HAP-1 (cell line): ENCODE measurements around the gene USP38.
"Not testable (repeated sequence)": the region's sequence is repeated elsewhere in the genome, so short reads cannot be mapped to it uniquely, and the experiment has no call there.

ENCODE experiments used
- DNase-seq, 2 experiments: peaks; one replicate each; pipeline ENCODE4 v3.0.0-alpha.2; 2016 to 2020; ENCODE audit warnings: low spot score in 2 of 2
- H3K27me3 ChIP-seq: fragments of 250-450 bp; sonication (Bioruptor Pico); 2 replicates; pipeline ENCODE4 v1.5.1; 2020; ENCODE audit warnings: low read depth, mild to moderate bottlenecking, moderate library complexity
- H3K36me3 ChIP-seq: fragments of 250-450 bp; sonication (Bioruptor Pico); replicated peaks from 2 replicates; pipeline ENCODE4 v1.5.1; 2020; ENCODE audit warnings: mild to moderate bottlenecking
- H3K4me1 ChIP-seq: fragments of 250-450 bp; sonication (Bioruptor Pico); 2 replicates; pipeline ENCODE4 v1.5.1; 2020; ENCODE audit warnings: mild to moderate bottlenecking
- H3K4me3 ChIP-seq: fragments of 250-450 bp; sonication (Bioruptor Pico); 2 replicates; pipeline ENCODE4 v1.5.1; 2020; ENCODE audit warnings: mild to moderate bottlenecking, moderate library complexity
- H3K9me3 ChIP-seq: fragments of 250-450 bp; sonication (Bioruptor Pico); 2 replicates; pipeline ENCODE4 v1.5.1; 2020; ENCODE audit warnings: mild to moderate bottlenecking, moderate library complexity
- in situ Hi-C: fragments of 300-500 bp; cut with MboI; formaldehyde crosslinking; loops from 3 replicates; pipeline ENCODE4 v1.14.3; 2020; ENCODE audit warnings: low sequenced_read_pairs, inconsistent platforms, mixed read lengths

USP38 gene, protein sequence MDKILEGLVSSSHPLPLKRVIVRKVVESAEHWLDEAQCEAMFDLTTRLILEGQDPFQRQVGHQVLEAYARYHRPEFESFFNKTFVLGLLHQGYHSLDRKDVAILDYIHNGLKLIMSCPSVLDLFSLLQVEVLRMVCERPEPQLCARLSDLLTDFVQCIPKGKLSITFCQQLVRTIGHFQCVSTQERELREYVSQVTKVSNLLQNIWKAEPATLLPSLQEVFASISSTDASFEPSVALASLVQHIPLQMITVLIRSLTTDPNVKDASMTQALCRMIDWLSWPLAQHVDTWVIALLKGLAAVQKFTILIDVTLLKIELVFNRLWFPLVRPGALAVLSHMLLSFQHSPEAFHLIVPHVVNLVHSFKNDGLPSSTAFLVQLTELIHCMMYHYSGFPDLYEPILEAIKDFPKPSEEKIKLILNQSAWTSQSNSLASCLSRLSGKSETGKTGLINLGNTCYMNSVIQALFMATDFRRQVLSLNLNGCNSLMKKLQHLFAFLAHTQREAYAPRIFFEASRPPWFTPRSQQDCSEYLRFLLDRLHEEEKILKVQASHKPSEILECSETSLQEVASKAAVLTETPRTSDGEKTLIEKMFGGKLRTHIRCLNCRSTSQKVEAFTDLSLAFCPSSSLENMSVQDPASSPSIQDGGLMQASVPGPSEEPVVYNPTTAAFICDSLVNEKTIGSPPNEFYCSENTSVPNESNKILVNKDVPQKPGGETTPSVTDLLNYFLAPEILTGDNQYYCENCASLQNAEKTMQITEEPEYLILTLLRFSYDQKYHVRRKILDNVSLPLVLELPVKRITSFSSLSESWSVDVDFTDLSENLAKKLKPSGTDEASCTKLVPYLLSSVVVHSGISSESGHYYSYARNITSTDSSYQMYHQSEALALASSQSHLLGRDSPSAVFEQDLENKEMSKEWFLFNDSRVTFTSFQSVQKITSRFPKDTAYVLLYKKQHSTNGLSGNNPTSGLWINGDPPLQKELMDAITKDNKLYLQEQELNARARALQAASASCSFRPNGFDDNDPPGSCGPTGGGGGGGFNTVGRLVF

DNA sequence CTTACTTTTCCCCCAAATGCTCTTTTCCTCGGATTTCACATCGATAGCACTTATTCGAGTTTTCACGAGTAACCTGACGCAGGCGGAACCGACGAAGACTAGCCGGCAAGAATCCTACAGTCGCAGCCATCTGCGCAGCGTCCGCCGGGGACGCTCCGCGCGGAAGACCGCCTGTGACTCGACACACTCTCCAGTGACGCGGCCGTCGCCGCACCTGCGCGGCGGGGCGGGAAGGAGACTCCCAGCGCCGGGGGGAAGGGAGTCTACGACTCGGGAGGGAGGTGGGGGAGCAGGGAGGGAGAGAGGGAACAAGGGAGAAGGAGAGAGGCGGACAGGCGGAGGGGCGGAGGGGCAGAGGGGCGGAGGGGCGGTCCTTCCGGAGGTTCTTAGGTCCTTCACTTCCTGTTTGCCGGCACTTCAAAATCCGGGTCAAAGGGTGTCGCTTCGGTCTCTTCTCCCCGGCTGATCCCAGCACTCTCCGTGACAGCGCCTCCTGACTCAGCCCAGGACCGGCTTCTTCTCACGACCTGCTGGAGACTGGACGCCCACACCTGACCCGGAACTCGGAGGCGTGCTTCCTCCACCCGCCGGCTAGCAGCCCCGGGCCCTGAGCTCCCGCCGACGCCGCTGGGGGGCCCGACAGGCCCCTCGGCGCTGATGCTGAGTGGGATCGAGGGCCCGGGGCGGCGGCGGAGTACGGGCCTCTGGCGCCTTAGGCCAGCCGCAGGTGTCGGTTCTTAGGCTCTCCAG, at the start of gene USP38:
Gene USP38 (plus strand): TSS at position 415 of the 750 bp plus-strand sequence. CDS start 534 bp downstream, outside the sequence.
- H3K36me3 ChIP-seq: peaks cover 15% of the 10 kb centered on the region
- DNase-seq: peak; percentile 93 to 95
- H3K4me1 ChIP-seq: peaks cover 33% of the 10 kb centered on the region
- H3K9me3 ChIP-seq: no peaks in the 10 kb centered on the region
- in situ Hi-C loops: loop anchor here (25.0 kb wide), 1 partner anchor 328 kb away; the partner anchor contains the start of gene SMARCA5
- H3K27me3 ChIP-seq: no peaks in the 10 kb centered on the region
- H3K4me3 ChIP-seq: peak within 1 kb of the TSS; percentile 73

DNA sequence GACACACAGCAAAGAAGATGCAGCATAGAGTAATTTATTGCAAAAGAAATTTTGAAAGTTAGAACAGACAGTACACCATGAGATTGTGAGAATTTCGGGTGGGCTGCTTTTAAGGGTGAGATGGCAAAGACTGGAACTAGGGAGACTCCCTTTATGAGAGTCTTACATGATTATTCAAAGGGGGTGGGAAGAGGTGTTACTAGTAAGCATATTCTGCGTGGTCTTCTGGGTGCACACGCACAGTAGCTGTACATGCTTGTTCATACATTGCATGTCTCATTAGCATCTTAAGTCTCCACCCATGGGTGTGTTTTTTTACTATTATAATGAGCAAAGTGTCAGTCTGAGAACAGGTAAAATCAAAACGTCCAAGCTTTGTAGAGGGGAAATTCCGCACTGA, 49.4 kb upstream of the USP38 start:
- Histone ChIP-seq H3K27me3 (peaks cover 5% of the 10 kb centered on the region), H3K4me1 (no peaks in the 10 kb centered on the region), H3K9me3 (no peaks in the 10 kb centered on the region), H3K36me3 (no peaks in the 10 kb centered on the region), H3K4me3 (no peak overlapping the region)
- in situ Hi-C loops: no loop called here
- DNase-seq: no peak

DNA sequence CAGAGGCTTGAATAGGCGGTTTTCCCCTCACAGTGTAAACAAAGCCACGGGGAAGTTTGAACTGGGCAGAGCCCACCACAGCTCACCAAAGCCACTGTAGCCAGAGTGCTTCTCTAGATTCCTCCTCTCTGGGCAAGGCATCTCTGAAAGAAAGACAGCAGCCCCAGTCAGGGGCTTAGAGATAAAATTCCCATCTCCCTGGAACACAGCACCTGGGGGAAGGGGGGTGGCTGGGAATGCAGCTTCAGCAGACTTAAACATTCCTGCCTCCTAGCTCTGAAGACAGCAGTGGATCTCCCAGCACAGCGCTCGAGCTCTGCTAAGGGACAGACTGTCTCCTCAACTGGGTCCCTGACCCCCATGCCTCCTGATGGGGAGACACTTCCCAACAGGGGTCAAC, 44.0 kb upstream of the USP38 start:
- in situ Hi-C loops: no loop called here
- no peaks in the 10 kb centered on the region for H3K9me3 ChIP-seq
- no peak for DNase-seq
- no peak overlapping the region for H3K4me3 ChIP-seq
- no peaks in the 10 kb centered on the region for H3K36me3 ChIP-seq
- peaks cover 5% of the 10 kb centered on the region; the same call in 1 of the 2 replicates for H3K27me3 ChIP-seq
- no peaks in the 10 kb centered on the region for H3K4me1 ChIP-seq

DNA sequence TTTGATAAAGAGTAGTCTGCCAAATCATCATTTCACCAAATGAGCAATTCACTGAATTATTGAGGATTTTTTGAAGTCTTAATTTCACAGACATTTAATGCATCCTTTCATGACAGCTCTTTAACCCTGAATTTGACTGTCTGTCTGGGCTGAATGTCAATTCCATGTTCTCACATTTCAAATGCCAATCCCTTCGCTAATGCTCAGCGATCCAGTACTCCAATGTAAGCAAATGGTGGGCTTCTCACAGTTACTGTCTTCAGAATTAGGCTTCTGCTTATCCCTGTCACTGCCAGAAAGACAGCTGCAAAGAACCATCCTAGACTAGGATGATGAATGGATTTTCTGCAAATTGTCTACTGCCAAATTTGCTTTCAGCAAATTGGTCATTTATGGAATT, 36.2 kb upstream of the USP38 start:
- Histone ChIP-seq H3K9me3 (no peaks in the 10 kb centered on the region), H3K4me3 (no peak overlapping the region), H3K27me3 (no peaks in the 10 kb centered on the region), H3K4me1 (no peaks in the 10 kb centered on the region), H3K36me3 (no peaks in the 10 kb centered on the region)
- in situ Hi-C loops: no loop called here
- DNase-seq: no peak

DNA sequence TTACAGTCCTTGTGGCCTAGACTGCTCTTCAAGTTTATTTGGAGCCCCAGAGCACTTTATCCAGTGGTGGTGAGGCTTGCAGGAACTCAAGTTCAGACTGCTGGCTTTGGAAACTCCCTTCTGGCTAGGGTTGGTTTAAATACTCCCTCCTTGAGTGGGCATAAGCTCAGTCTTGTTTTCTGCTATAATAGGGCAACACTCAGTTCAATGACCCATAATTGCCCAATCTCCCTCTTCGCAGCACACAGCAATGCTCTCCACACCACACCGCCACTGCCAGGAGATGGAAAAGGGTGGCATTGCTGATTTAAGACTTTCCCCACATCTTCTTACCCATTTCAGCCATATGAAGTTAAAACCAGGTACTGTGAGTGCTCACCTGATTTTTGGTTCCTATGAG, 27.9 kb upstream of the USP38 start:
- Histone ChIP-seq H3K4me1 (no peaks in the 10 kb centered on the region), H3K27me3 (no peaks in the 10 kb centered on the region; the same call in 1 of the 2 replicates), H3K4me3 (no peak overlapping the region), H3K36me3 (no peaks in the 10 kb centered on the region), H3K9me3 (no peaks in the 10 kb centered on the region)
- in situ Hi-C loops: no loop called here
- no peak for DNase-seq

DNA sequence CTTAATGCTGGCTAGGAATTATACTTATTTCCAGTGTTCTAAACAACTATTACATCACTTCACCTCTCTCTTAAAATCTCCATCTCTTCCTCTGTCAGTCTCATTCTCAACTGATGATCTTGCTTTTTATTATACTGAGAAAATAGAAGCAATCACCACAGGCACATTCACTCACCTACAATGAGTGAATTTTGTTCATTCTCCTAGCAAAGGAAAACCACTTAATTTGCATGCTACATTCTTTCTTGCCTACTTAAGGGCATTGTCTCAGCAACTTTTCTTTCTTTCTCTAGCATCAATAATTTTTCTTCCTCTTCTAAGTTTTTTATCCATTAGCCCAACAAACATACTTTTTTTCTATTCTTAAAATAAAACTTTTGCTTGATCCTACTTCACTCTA, 21.1 kb upstream of the USP38 start:
- no peak overlapping the region for H3K4me3 ChIP-seq
- no peaks in the 10 kb centered on the region for H3K9me3 ChIP-seq
- DNase-seq: no peak
- in situ Hi-C loops: no loop called here
- no peaks in the 10 kb centered on the region for H3K36me3 ChIP-seq
- no peaks in the 10 kb centered on the region; the same call in 1 of the 2 replicates for H3K27me3 ChIP-seq
- H3K4me1 ChIP-seq: no peaks in the 10 kb centered on the region

DNA sequence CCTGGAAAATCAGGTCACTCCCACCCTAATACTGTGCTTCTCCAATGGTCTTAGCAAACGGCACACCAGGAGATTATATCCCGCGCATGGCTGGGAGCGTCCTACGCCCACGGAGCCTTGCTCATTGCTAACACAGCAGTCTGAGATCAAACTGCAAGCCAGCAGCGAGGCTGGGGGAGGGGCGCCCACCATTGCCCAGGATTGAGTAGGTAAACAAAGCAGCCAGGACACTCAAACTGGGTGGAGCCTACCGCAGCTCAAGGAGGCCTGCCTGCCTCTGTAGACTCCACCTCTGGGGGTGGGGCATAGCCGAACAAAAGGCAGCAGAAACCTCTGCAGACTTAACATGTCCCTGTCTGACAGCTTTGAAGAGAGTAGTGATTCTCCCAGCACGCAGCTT, 18.0 kb upstream of the USP38 start:
- in situ Hi-C loops, H3K36me3 ChIP-seq, H3K4me3 ChIP-seq, H3K9me3 ChIP-seq, H3K27me3 ChIP-seq, H3K4me1 ChIP-seq: not testable (repeated sequence)
- DNase-seq: peak in 1 of 2 experiments; percentile 70

DNA sequence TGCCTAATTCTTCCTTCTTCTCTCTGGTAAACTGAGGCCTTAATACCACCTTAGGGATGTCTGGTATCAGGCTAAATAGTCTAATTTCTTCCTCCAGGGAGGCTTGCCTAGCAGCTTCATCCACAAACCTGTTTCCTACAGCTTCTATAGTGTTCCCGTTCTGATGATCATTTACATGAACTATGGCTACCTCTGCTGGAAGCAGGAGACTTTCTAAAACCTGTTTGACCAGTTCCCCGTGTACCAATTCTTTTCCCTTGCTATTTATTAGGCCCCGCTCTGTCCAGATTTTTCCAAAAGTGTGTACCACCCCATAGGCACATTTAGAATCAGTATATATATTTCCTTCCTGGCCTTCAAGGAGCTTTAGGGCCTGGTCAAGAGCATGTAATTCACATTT, 5.8 kb upstream of the USP38 start:
- Histone ChIP-seq H3K36me3 (no peaks in the 10 kb centered on the region), H3K4me1 (peaks cover 17% of the 10 kb centered on the region), H3K9me3 (no peaks in the 10 kb centered on the region), H3K4me3 (no peak overlapping the region), H3K27me3 (no peaks in the 10 kb centered on the region)
- in situ Hi-C loops: loop anchor here (25.0 kb wide), 1 partner anchor 333 kb away; the partner anchor contains the start of gene SMARCA5
- DNase-seq: no peak

DNA sequence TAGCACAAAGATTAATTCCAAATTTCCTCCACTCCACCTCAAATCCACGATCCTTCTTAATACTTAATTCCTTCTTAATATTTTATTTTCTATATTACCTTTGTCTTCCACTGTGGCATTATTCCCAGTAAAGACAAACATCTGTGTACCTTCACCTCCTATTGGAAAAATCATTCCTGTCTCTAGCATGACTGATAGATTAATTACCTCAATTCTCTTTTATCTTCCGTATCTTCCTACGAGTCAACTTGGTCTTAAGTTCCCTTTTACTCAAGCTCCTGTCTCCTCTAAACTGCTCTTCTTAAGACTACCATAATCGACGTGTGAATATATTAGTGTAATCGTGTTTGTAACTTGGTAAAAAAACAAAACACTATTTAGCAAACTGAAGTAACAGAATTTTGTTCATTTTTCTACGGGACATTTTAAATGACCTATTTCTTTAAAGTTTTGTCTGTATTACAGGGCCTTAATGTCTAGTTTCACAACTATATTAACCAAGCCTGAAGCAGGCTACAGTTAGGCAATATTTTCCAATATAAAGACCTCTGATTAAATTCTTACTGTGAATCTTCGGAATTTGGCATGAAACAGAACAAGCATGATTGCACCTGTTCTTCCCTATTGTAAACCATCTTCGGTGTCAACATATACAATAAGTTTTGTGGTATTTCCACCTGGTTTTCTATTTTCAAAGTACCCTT, 1.1 kb upstream of the USP38 start:
- in situ Hi-C loops: loop anchor here (25.0 kb wide), 1 partner anchor 329 kb away; the partner anchor contains the start of gene SMARCA5
- peaks cover 10% of the 10 kb centered on the region; the same call in 1 of the 2 replicates for H3K36me3 ChIP-seq
- DNase-seq: peak in 1 of 2 experiments; percentile 42

DNA sequence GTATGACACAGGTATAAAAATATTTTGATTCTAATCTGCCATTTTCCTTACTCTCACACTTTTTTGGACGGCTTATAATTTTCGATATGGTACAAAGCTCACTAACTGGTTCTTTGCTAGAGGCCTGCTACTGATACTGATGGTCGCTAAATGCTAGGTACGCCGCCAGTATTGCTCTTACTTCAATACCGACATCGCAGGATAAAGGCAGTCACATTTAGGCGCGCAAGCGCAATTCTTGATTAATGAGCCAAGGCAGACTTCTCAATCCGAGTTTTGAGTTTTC, 557 bp upstream of the USP38 start:
- no peaks in the 10 kb centered on the region for H3K27me3 ChIP-seq
- DNase-seq: peak in 1 of 2 experiments; percentile 57
- peak overlapping the region; percentile 73 for H3K4me3 ChIP-seq
- peaks cover 13% of the 10 kb centered on the region; the same call in 1 of the 2 replicates for H3K36me3 ChIP-seq
- H3K4me1 ChIP-seq: peaks cover 29% of the 10 kb centered on the region
- H3K9me3 ChIP-seq: no peaks in the 10 kb centered on the region
- in situ Hi-C loops: loop anchor here (25.0 kb wide), 1 partner anchor 328 kb away; the partner anchor contains the start of gene SMARCA5

More for the DNA sequence above, 1.1 kb upstream of the USP38 start:
- peak overlapping the region; percentile 73 for H3K4me3 ChIP-seq
- no peaks in the 10 kb centered on the region for H3K9me3 ChIP-seq
- peaks cover 26% of the 10 kb centered on the region for H3K4me1 ChIP-seq
- H3K27me3 ChIP-seq: no peaks in the 10 kb centered on the region

DNA sequence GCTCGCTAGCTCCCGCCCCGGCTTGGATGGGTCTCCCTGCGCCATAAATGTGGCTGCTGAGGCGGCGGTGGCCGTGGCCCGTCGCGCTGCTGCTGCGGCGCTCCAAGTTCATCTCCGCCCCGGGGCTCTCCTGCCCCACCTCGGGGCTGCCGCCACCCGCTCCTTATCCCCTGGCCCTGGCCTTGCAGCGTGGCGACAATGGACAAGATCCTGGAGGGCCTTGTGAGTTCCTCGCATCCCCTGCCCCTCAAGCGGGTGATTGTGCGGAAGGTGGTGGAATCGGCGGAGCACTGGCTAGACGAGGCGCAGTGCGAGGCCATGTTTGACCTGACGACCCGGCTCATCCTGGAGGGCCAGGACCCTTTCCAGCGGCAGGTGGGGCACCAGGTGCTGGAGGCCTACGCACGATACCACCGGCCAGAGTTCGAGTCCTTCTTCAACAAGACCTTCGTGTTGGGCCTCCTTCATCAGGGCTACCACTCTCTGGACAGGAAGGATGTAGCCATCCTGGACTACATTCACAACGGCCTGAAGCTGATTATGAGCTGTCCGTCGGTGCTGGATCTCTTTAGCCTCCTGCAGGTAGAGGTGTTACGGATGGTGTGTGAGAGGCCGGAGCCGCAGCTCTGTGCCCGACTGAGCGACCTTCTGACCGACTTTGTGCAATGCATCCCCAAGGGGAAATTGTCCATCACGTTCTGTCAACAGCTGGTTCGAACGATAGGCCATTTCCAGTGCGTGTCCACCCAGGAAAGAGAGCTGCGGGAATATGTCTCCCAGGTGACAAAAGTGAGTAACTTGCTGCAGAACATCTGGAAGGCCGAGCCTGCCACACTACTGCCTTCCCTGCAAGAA, 763 bp downstream of the USP38 start:
- in situ Hi-C loops: loop anchor here (25.0 kb wide), 1 partner anchor 327 kb away; the partner anchor contains the start of gene SMARCA5
- H3K4me3 ChIP-seq: peak overlapping the region; percentile 73
- H3K9me3 ChIP-seq: no peaks in the 10 kb centered on the region
- peaks cover 35% of the 10 kb centered on the region for H3K4me1 ChIP-seq
- DNase-seq: peak in 1 of 2 experiments; percentile 38
- peaks cover 23% of the 10 kb centered on the region for H3K36me3 ChIP-seq
- H3K27me3 ChIP-seq: no peaks in the 10 kb centered on the region

DNA sequence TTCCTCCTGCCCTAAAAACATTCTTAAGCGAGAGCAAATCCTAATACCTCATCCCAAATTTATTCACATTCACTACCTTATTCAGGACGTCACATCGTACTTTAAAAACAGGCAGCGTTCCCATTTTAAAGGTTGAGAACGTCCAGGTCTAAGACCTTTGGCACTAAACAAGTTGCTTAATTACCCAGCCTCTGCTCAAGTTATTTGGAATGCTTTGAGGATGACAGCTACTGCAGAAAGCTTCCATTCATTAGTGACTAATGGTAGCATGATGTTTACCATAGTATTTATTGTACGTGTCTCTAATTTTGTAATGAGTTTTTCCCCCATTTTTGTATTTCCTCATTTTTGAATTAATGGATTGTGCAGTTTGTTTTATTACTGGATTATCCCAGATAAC, 1.5 kb downstream of the USP38 start:
- in situ Hi-C loops: loop anchor here (25.0 kb wide), 1 partner anchor 326 kb away; the partner anchor contains the start of gene SMARCA5

More for the DNA sequence above, 1.5 kb downstream of the USP38 start:
- Histone ChIP-seq H3K4me3 (peak overlapping the region; percentile 73), H3K36me3 (peaks cover 30% of the 10 kb centered on the region), H3K27me3 (no peaks in the 10 kb centered on the region), H3K9me3 (no peaks in the 10 kb centered on the region), H3K4me1 (peaks cover 35% of the 10 kb centered on the region)
- no peak for DNase-seq
